PC-3 (cell line): ENCODE data around the gene STAP1. TPM values are rescaled to one million over a fixed set of nuclear protein-coding genes. Genes with fewer than 3 reads are reported as not detected.
"Not testable (repeated sequence)": the region's sequence is repeated elsewhere in the genome, so short reads cannot be mapped to it uniquely, and the experiment has no call there.

Experiments
- ATAC-seq: fragments of 200-7000 bp; cut with Tn5 transposase; 2 replicates; pipeline ENCODE4 v1.9.1; 2020; ENCODE audit warnings: mild to moderate bottlenecking, moderate library complexity
- BruUV-seq: library from RNA; stranded (reverse); fragments of 400-500 nt; replicated peaks from 2 replicates; lab custom pipeline; 2021; lab: Mats Ljungman, UMichigan
- CTCF ChIA-PET: fragments of 300-600 bp; sonication (Branson Sonifier 250); formaldehyde crosslinking; loops from one replicate; lab custom pipeline; 2022; ENCODE audit warnings: antibody characterized with exemption; lab: Charles Lee
- POLR2A ChIA-PET: fragments of 300-600 bp; sonication (Branson Sonifier 250); formaldehyde crosslinking; loops from one replicate; lab custom pipeline; 2022; ENCODE audit warnings: antibody characterized with exemption; ENCODE audit not compliant: unreplicated experiment; lab: Charles Lee
- DNase-seq: peaks from one replicate; pipeline ENCODE4 v3.0.0-alpha.2; 2015
- H2AFZ ChIP-seq: fragments of 300-600 bp; sonication (generic); 2 replicates; pipeline ENCODE4 v1.6.0; 2016; ENCODE audit warnings: antibody characterized with exemption, low read length
- H3F3A ChIP-seq: fragments of 300-600 bp; sonication (generic); one replicate; pipeline ENCODE4 v1.6.0; 2017; ENCODE audit warnings: antibody characterized with exemption, low read length, control low read depth, mild to moderate bottlenecking; ENCODE audit not compliant: unreplicated experiment
- H3K27ac ChIP-seq: fragments of 300-600 bp; sonication (generic); 2 replicates; pipeline ENCODE4 v1.5.1; 2016; ENCODE audit warnings: mild to moderate bottlenecking, low read length
- H3K27me3 ChIP-seq: fragments of 300-600 bp; sonication (generic); 2 replicates; pipeline ENCODE4 v1.6.1; 2016; ENCODE audit warnings: low read length, mixed read lengths
- H3K36me3 ChIP-seq: fragments of 300-600 bp; sonication (generic); 2 replicates; pipeline ENCODE4 v1.6.1; 2016; ENCODE audit warnings: low read depth, mixed run types, low read length, mixed read lengths
- H3K4me1 ChIP-seq: fragments of 300-600 bp; sonication (generic); 2 replicates; pipeline ENCODE4 v1.5.1; 2016; ENCODE audit warnings: low read length; ENCODE audit not compliant: insufficient read depth
- H3K4me2 ChIP-seq: fragments of 300-600 bp; sonication (generic); 2 replicates; pipeline ENCODE4 v1.6.0; 2016; ENCODE audit warnings: low read length
- H3K4me3 ChIP-seq: fragments of 300-600 bp; sonication (generic); 2 replicates; pipeline ENCODE4 v1.5.1; 2016; ENCODE audit warnings: mild to moderate bottlenecking, low read length, mixed read lengths
- H3K79me2 ChIP-seq: fragments of 300-600 bp; sonication (generic); 2 replicates; pipeline ENCODE4 v1.6.1; 2017; ENCODE audit warnings: low read length, mixed read lengths
- H3K9ac ChIP-seq: fragments of 300-600 bp; sonication (generic); 2 replicates; pipeline ENCODE4 v1.6.0; 2016; ENCODE audit warnings: mild to moderate bottlenecking, low read length
- H3K9me2 ChIP-seq: fragments of 300-600 bp; sonication (generic); replicated peaks from 2 replicates; pipeline ENCODE4 v1.6.1; 2016; ENCODE audit warnings: mixed run types, low read length, mixed read lengths
- H3K9me3 ChIP-seq: fragments of 300-600 bp; sonication (generic); 2 replicates; pipeline ENCODE4 v1.6.1; 2016; ENCODE audit warnings: low read length, mixed read lengths
- H4K20me1 ChIP-seq: fragments of 300-600 bp; sonication (generic); 2 replicates; pipeline ENCODE4 v1.6.1; 2016; ENCODE audit warnings: low read length, mixed read lengths
- CTCF ChIP-seq: fragments of 300-600 bp; sonication (generic); conservative IDR thresholded peaks from 2 replicates; pipeline ENCODE4 v1.5.1; 2017; ENCODE audit warnings: antibody characterized with exemption, low read depth, mild to moderate bottlenecking, low read length
- EZH2 ChIP-seq: fragments of 300-600 bp; sonication (generic); IDR thresholded peaks from one replicate; pipeline ENCODE4 v1.6.1; 2017; ENCODE audit warnings: antibody characterized with exemption, mild to moderate bottlenecking, low read length; ENCODE audit not compliant: unreplicated experiment
- EZH2phosphoT487 ChIP-seq: fragments of 300-600 bp; sonication (generic); IDR thresholded peaks from 2 replicates; pipeline ENCODE4 v1.6.1; 2018; ENCODE audit warnings: mild to moderate bottlenecking, antibody characterized with exemption, low read length, borderline replicate concordance
- intact Hi-C: fragments of 100-400 bp; cut with micrococcal nuclease; formaldehyde crosslinking; loops from 2 replicates; pipeline ENCODE4 v1.9.0; 2023
- total RNA-seq: library from RNA; depleted of rRNA; stranded (reverse); fragments of >200 nt; gene quantifications from 2 replicates; pipeline ENCODE4 v1.2.3, GENCODE V29; 2014

STAP1 gene
- total RNA-seq, 1 experiment from 2014 or later, result not detected

DNA sequence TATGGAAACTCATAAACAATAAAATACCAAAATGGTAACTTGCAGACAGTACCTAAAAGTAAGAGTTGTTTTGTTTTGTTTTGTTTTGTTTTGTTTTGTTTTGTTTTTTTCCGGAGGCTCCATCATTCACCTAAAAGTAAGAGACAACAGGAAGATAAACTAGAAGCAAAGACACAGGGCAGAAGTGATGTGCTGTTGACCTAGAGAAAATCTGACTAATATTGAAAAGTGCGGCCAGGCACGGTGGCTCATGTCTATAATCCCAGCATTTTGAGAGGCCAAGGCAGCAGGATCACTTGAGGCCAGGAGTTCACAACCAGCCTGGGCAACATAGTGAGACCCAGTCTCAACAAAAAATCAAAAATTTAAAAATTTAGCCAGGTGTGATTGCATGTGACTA, 7.7 kb upstream of the STAP1 start:
- no peaks in the 10 kb centered on the region for H3K9me3 ChIP-seq
- ATAC-seq, result no peak
- no peaks in the 10 kb centered on the region for H3K9me2 ChIP-seq
- no peak overlapping the region for H3K4me2 ChIP-seq
- no peaks in the 10 kb centered on the region for H4K20me1 ChIP-seq
- no peaks in the 10 kb centered on the region for H3K27me3 ChIP-seq
- ChIA-PET POLR2A (no interaction called here), CTCF (no interaction called here)
- peaks cover 2% of the 10 kb centered on the region; the same call in 1 of the 2 replicates for H3K4me1 ChIP-seq
- BruUV-seq, result no TSS peak
- TF ChIP-seq CTCF (no peak), EZH2phosphoT487 (no peak), EZH2 (no peak)
- no peaks in the 10 kb centered on the region for H3K36me3 ChIP-seq
- DNase-seq, result no peak
- no peak overlapping the region for H3K4me3 ChIP-seq
- H3K9ac ChIP-seq, result no peak overlapping the region
- no peak overlapping the region for H2AFZ ChIP-seq
- H3K27ac ChIP-seq, result no peak overlapping the region
- intact Hi-C loops, result no loop called here
- H3K79me2 ChIP-seq, result no peaks in the 10 kb centered on the region
- H3F3A ChIP-seq, result no peaks in the 10 kb centered on the region

DNA sequence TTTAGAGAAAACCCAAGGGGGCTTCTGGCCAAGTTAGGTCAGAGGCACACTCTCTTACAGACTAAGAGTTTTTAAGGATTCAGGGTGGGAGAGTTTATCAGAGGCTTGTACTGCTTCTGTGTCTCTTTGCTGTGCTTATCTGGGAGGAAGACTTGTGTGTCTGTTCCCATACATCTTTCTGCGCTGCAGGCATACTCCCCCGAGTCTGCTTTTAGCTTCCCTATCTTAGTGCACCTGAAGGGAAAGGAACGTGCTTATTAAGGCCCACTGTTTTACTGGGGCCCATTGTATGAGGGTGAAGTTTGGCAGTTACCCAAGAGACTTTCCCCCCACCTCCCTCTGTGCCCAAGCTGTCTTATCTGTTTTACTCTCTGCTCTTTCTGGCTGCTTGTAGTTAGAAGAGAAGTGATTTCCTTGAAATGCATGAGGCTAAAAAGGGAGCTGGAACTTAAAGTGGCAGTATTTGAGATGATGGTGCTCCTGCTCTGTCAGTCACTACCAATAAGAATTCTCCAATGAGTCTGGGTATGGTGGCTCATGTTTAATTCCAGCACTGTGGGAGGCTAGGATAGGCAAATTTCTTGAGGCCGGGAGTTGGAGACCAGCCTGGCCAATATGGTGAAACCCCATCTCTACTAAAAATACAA, 6.3 kb upstream of the STAP1 start:
- H2AFZ ChIP-seq, H3K9me3 ChIP-seq, intact Hi-C loops, H3K27ac ChIP-seq, BruUV-seq, DNase-seq, H3K36me3 ChIP-seq, ATAC-seq, H3K4me2 ChIP-seq, H3K27me3 ChIP-seq, H3K4me3 ChIP-seq, H3F3A ChIP-seq, POLR2A ChIA-PET, H3K4me1 ChIP-seq, H3K9ac ChIP-seq, H3K9me2 ChIP-seq, H4K20me1 ChIP-seq, CTCF ChIA-PET, H3K79me2 ChIP-seq: not testable (repeated sequence)

GRCh38 chr4:67554096-67554495, 4.4 kb upstream of the STAP1 start:
- Histone ChIP-seq H3K4me1 (no peaks in the 10 kb centered on the region), H3F3A (no peaks in the 10 kb centered on the region), H3K9me3 (no peaks in the 10 kb centered on the region), H3K79me2 (no peaks in the 10 kb centered on the region), H3K27ac (no peak overlapping the region), H3K36me3 (no peaks in the 10 kb centered on the region), H4K20me1 (no peaks in the 10 kb centered on the region), H3K4me3 (no peak overlapping the region), H3K9me2 (no peaks in the 10 kb centered on the region), H2AFZ (no peak overlapping the region), H3K4me2 (no peak overlapping the region), H3K9ac (no peak overlapping the region), H3K27me3 (no peaks in the 10 kb centered on the region)
- ChIA-PET CTCF (no interaction called here), POLR2A (no interaction called here)
- TF ChIP-seq EZH2 (no peak), CTCF (no peak), EZH2phosphoT487 (no peak)
- DNase-seq, result no peak
- BruUV-seq, result no TSS peak
- intact Hi-C loops, result no loop called here
- ATAC-seq, result no peak
